ENCODE measurements around the gene NOTUM.

NOTUM gene

DNA sequence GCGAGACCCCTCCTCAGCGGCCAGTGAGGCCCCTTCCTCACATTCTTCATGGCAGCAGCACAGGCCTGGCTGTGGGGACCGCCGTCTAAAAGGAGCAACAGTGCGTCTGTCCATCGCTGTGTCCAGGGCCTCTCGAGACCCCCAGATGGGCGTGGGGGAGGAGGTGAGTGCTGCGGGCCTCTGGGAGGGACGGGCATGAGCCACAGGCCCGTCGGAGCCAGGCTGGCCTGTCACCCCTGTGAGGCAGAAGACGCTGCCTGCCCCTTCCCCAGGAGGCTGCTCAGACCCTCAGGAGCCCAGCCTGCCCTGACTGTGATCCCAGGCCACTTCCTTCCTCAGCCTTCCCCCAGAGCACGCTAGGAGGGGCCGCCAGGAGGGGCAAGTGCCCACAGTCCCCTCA, 21.8 kb downstream of the NOTUM start:
- H4K20me1 ChIP-seq (ENCODE audit: insufficient read depth, low read length, poor library complexity, severe bottlenecking): no peaks in the 10 kb centered on the region
- 0 out of 2 replicates have a peak overlapping the region, but pooled peaks have one; percentile 15 for H2AFZ ChIP-seq (ENCODE audit: low read length)
- TF ChIP-seq EZH2phosphoT487 (IDR thresholded peaks at IDR 0.05; ENCODE audit: borderline replicate concordance) (no peak), CTCF (conservative IDR thresholded peaks at IDR 0.05; ENCODE audit: low read length) (no peak)
- peak overlapping the region; percentile 40 for H3K4me3 ChIP-seq (ENCODE audit: low read length, poor library complexity, severe bottlenecking)
- peak overlapping the region; percentile 69 for H3K4me2 ChIP-seq (ENCODE audit: low read depth, low read length, poor library complexity, severe bottlenecking)
- no peaks in the 10 kb centered on the region for H3K27me3 ChIP-seq (ENCODE audit: insufficient read depth, low read length, poor library complexity, severe bottlenecking)
- H3K9me3 ChIP-seq (ENCODE audit: insufficient read depth, low read depth, low read length): no peaks in the 10 kb centered on the region
- H3K4me1 ChIP-seq (ENCODE audit: insufficient read depth, low read length, poor library complexity, severe bottlenecking): peaks cover 10% of the 10 kb centered on the region
- no peaks in the 10 kb centered on the region for H3K9me2 ChIP-seq (replicated peaks; ENCODE audit: low read depth, low read length)
- H3F3A ChIP-seq (ENCODE audit: low read depth): no peaks in the 10 kb centered on the region
- peaks cover 6% of the 10 kb centered on the region; the same call in 1 of the 2 replicates for H3K79me2 ChIP-seq (ENCODE audit: insufficient read depth, low read length)
- peak overlapping the region; percentile 38 for H3K9ac ChIP-seq (ENCODE audit: low read depth, low read length, poor library complexity, severe bottlenecking)
- no peaks in the 10 kb centered on the region for H3K36me3 ChIP-seq (ENCODE audit: insufficient read depth, low read length)

- H3K4me3 ChIP-seq (ENCODE audit: low read length, poor library complexity, severe bottlenecking): no peak overlapping the region
- TF ChIP-seq EZH2phosphoT487 (IDR thresholded peaks at IDR 0.05; ENCODE audit: borderline replicate concordance): no peak
- peaks cover 6% of the 10 kb centered on the region; the same call in 1 of the 2 replicates for H3K79me2 ChIP-seq (ENCODE audit: insufficient read depth, low read length)
- H2AFZ ChIP-seq (ENCODE audit: low read length): no peak overlapping the region
- no peaks in the 10 kb centered on the region for H3K9me2 ChIP-seq (replicated peaks; ENCODE audit: low read depth, low read length)
- no peaks in the 10 kb centered on the region for H3F3A ChIP-seq (ENCODE audit: low read depth)
- H3K9me3 ChIP-seq (ENCODE audit: insufficient read depth, low read depth, low read length): no peaks in the 10 kb centered on the region
- H3K4me2 ChIP-seq (ENCODE audit: low read depth, low read length, poor library complexity, severe bottlenecking): peak overlapping the region; percentile 73
- H3K27me3 ChIP-seq (ENCODE audit: insufficient read depth, low read length, poor library complexity, severe bottlenecking): no peaks in the 10 kb centered on the region
- H3K9ac ChIP-seq (ENCODE audit: low read depth, low read length, poor library complexity, severe bottlenecking): peak overlapping the region; percentile 36
- no peaks in the 10 kb centered on the region for H4K20me1 ChIP-seq (ENCODE audit: insufficient read depth, low read length, poor library complexity, severe bottlenecking)
- peaks cover 10% of the 10 kb centered on the region for H3K4me1 ChIP-seq (ENCODE audit: insufficient read depth, low read length, poor library complexity, severe bottlenecking)
- H3K36me3 ChIP-seq (ENCODE audit: insufficient read depth, low read length): no peaks in the 10 kb centered on the region
Measured at GRCh38 chr17:81935709-81936084, 25.3 kb downstream of the NOTUM start.

GRCh38 chr17:81934850-81935708, 25.9 kb downstream of the NOTUM start:
- Histone ChIP-seq H3F3A (ENCODE audit: low read depth) (no peaks in the 10 kb centered on the region), H3K36me3 (ENCODE audit: insufficient read depth, low read length) (no peaks in the 10 kb centered on the region), H2AFZ (ENCODE audit: low read length) (no peak overlapping the region), H3K79me2 (ENCODE audit: insufficient read depth, low read length) (peaks cover 6% of the 10 kb centered on the region; the same call in 1 of the 2 replicates), H3K4me3 (ENCODE audit: low read length, poor library complexity, severe bottlenecking) (no peak overlapping the region), H3K9ac (ENCODE audit: low read depth, low read length, poor library complexity, severe bottlenecking) (peak overlapping the region; percentile 36), H3K9me2 (replicated peaks; ENCODE audit: low read depth, low read length) (no peaks in the 10 kb centered on the region), H3K4me1 (ENCODE audit: insufficient read depth, low read length, poor library complexity, severe bottlenecking) (peaks cover 10% of the 10 kb centered on the region), H3K4me2 (ENCODE audit: low read depth, low read length, poor library complexity, severe bottlenecking) (no peak overlapping the region), H3K9me3 (ENCODE audit: insufficient read depth, low read depth, low read length) (no peaks in the 10 kb centered on the region), H4K20me1 (ENCODE audit: insufficient read depth, low read length, poor library complexity, severe bottlenecking) (no peaks in the 10 kb centered on the region), H3K27me3 (ENCODE audit: insufficient read depth, low read length, poor library complexity, severe bottlenecking) (no peaks in the 10 kb centered on the region)
- TF ChIP-seq CTCF (conservative IDR thresholded peaks at IDR 0.05; ENCODE audit: low read length) (no peak), EZH2phosphoT487 (IDR thresholded peaks at IDR 0.05; ENCODE audit: borderline replicate concordance) (no peak)
